GM18907 (cell line): Measurements from ENCODE around the gene CCDC50.

Source experiments
- ATAC-seq: cut with Tn5 transposase; IDR thresholded peaks from one replicate; pipeline ENCODE4 v1.9.1; 2021; ENCODE audit warnings: mild to moderate bottlenecking, moderate library complexity; ENCODE audit not compliant: unreplicated experiment

CCDC50 gene

DNA sequence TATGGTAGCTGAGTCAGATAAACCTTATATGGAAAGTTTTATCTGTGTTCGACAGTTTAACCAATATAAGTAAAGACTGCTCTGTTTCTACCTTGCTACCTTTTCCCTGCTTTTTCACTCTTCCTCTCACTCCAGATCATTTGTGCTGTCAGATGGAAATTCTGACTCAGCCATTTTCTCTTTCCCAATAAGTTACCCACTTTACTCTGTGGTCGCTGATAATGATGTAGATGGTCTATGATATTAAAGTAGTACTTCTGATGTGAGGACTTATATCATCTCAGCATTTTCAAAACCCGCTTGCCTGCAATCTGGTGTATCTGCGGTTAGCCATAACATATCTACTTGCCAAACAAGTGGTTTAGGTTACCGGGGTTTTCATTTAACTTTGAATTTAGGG lies 16.1 kb downstream of the CCDC50 start:
- no peak for ATAC-seq

DNA sequence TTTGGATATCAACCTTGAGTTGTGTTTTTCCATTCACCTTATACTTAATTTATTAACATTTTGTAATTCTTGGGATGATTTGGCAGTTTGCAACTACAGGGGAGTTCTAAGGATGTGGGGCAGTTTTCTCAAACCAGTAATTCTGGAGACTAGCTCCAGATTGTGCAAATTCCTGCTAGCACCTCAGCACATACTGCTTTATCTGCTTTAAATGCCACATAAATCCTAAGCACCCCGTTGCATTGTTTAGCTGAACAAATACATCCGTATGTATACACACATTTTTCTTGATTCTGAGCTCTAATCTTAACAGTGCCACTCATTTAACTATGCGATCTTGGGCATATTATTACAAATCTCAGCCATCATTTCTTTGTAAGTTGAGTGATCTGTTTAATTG lies 18.0 kb downstream of the CCDC50 start:
- no peak for ATAC-seq

DNA sequence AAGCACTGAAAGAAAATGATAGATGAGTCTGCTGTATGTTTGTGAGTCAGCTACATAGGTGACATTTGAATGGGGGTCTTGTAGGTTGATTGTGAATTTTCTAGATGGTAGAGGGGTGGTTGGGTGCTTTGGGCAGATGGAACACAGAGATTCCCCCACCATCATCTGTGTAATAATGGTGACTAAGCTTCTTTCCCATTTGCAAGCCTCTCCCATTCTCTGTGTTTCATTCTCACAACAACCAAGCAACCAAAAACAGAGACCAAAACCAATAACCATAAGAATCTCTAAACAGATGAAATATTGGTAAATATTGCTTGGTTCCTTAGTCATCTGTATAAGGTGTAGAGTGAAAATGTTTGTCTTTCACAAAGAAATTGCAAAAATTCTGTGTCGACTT lies 18.9 kb downstream of the CCDC50 start:
- ATAC-seq = no peak

DNA sequence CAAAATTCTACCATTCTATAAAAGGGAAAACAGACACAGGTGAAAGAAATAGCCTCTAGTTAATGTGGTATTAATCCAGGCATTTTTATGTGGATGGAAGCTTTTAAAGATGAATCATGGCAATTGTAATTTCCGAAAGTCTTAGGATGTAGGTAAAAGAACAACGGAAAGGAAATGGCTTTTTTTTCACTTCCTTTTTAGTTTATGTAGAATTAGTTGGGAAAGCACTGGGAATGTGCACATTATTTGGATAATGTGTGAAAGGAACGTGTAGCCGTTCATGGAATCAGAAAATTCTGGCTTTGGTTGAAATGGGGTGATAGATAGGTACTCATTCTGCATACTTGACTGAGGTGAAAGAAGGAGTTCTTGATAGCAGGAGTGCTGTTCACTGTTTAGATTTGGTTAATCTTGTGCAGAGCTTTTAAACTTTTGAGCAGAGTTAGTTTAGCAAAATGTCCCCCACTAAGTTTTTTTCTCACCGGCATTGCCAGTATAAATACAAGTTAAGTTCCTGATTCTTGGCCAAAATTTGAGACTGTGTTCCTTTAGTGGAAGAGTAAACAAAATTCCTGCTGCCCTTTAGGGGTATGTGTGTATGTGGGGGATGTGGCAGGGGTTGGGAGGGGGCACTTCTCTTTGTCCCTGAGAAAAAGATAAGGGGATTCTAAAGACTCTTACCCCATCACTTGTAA lies 21.3 kb downstream of the CCDC50 start:
- no peak for ATAC-seq

DNA sequence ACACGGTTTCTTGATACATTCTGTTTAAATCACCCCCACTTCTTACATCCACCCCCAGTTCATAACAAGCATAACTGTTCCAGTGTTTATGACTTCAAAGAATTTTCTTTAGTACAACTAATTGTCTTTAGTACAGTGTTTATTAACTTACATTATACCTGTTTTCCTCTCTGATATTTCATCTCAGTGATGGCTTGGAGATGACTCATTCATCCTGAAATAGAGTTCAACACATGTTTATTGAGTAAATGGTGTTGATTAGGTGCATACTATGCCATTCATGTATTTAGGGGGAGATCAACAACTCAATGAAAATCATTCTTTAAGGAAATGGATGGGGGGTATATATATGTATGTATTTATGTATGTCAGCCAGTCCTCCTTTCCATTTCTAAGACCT lies 22.8 kb downstream of the CCDC50 start:
- ATAC-seq = no peak

DNA sequence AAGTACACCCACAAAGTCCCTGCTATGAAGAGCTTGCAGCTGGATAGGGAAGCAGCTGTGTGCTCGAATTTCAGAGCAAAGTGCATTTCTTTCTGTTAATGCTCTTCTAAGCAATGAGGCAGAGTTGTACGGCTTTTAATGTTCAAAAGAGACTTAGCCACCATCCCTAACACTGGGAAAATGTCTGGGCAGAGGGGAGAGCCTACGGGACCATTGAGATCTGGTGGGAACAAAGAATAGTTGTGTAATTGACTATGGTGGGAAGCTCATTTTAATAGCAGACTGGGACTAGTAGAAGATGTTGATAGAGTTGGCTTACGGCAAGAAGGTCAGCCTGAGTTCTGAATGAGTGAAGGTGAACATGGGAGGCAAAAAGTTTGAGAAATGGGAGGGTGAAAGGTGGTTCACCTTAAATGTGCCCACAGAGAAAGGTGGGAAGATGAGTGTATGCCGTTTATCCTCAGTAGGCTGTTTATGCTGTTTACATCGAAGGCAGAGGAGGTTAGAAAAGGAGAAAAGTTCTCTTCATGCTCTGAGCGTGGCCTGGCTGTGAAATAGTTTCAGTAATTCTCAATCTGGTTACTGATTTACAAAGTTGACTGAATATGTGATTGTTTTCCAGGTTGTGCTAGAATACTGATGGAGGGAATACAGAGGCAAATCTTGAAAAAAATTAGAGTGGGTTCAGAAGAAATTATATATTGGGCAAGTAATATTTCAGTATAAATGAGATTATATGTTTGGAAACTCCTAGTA lies 24.0 kb downstream of the CCDC50 start:
- ATAC-seq = peak; percentile 54

DNA sequence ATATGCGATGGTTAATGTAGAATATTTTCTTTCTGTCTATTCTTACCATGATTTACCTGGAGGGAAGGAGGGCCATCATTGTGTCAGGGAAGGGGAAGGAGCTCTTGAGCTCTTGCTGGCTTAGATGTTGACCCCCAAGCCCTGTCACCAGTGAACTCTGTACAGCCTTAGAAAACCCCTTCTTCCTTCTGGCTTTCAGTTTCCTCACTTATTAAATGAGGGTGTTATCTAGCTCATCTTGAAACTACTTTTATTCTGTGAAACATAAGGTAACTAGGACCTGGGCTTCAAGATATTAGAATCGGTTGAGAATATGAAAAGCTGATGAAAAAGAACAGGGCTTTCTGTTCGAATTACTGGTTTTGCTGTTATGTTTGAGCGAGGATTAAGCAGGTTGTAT lies 26.2 kb downstream of the CCDC50 start:
- peak; percentile 85 for ATAC-seq

DNA sequence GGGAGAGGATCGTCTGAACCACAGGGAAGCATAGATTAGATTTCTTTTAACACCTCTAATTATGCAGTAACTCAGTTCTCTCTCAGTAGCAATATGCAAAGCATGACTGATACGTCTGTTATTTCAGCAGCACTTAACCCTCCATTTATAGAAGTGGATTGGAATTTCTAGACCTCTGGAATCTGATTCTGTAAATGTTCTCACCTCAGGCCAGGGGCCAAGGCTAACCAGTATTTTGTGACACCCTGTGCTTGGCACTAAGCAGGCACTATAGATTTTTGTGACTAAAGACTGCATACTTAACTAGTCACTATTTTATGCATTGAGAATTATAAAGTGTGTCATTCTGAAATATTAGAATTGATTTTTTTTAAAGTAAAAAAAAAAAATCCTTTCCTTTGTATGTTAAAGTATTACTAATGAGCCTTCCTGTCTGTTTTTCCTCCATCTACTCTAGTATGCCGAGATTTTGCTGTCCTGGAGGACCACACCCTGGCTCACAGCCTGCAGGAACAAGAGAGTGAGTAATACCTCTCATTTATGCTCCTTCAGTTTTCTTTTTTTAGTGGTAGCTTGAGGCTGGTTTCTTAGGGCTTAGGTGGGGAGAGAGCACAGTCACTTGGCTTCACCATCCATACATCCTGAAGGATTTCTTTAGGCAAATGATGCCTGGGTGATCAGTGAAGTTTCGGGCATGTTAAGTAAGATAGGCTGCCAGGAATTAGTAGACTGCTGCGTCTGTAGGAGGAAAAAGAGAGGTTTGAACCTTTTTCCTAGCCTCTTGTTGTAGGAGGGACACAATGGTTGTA lies 27.6 kb downstream of the CCDC50 start:
- ATAC-seq = no peak

DNA sequence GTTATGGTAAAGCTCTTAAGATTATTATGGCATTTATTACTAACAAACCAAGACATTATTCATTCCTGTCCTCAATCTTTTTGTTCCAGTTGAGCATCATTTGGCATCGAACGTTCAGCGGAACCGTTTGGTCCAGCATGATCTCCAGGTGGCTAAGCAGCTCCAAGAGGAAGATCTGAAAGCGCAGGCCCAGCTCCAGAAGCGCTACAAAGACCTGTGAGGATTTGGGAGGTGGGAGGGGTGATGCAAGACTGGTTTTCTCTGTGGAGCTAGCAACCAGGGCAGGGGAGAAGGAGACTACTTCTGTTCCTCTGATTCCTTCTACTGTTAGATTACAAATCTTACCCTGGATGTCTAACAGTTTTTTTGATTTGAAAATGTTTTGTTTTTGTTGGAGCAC lies 28.7 kb downstream of the CCDC50 start:
- ATAC-seq = no peak

DNA sequence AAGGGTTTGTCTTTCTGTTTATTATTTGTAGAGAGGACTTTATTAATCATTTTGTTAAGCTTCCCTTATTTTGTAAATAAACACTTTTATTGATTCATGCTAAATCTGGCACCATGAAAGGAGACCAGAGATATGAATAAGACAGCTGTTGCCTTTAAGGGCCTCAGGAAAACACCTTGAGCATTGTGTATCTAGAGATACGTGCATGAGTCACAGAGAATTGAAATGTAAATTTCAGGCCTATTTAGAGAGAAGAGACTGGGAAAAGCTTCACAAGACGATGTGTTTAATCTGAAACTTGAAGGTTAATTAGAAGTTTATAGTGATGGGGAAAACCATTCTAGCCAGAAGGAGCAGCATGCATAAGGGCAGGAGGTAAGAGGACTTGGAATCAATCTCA lies 29.7 kb downstream of the CCDC50 start:
- ATAC-seq = peak; percentile 37

DNA sequence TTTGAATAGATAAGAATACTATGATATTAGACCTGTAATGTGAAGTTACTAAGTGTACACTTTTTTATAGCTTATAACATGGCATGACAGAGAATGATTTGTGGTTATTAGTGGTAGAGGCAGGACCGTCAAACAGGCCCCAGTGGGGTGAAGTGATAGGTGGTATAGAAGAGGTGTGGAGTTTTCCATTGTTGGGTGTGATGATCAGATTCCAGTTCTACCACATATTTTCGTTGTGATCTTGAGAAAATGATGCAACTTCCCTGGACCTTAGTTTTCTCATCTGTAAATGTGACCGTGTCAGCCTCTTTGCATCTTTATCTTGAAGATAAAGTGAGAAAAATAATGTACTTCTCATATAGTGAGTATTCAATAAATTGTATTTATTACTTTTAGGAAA lies 31.4 kb downstream of the CCDC50 start:
- ATAC-seq = no peak

DNA sequence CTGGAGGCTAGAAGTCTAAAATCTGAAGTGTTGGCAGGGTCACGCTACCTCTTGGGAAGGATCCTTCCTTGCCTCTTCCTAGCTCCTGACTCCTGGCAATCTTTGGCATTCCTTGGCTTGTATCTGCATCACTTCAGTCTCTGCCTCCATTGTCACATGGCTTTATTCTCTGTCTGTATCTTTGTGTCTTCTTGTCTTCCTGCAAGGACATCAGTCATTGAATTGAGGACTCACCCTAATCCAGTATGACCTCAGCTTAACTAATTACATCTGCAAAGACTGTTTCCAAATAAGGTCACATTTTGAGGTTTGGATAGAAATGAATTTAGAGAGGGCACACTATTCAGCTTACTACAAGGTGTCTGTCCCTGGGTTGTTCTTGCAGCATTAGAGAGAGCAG lies 32.3 kb downstream of the CCDC50 start:
- no peak for ATAC-seq

DNA sequence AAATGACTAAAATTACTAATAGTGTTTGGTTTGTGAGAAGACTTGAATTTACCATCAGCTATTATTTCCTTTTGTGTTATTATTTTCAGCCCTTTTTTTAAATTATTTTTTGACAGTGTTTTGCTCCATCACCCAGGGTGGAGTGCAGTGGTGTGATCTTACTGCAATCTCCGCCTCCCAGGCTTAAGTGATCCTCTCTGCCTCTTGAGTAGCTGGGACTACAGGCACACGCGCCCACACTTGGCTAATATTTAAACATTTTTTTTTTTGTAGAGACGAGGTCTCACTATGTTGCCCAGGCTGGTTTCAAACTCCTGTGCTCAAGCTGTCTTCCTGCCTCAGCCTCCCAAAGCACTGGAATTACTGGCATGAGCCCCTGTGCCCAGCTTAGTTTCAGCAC lies 32.8 kb downstream of the CCDC50 start:
- ATAC-seq = no peak

DNA sequence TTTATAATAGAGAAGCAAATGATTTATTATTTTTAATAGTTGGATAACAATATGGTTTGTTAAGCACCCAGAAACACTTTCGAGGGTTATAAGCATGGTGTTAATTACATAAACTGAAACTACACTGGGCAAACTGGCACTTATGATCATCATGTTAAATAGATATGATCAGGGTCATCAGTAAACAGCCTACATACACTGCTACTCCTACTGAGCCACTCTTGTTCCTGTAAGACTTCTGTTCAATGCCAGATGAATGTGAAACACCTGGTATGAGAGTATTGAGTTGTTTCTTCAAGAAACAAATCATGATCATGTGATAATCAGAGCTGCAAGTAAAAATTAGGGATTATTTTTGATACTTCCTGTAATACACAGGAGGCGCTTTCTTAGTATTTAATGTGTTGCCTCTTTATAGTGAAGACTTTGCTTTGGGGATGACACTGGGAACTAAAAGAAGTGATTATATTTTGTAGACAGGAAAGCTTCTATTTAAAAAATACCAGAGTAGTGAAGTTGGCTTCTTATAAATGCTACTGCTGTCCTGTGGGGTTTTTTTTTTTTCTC lies 33.4 kb downstream of the CCDC50 start:
- no peak for ATAC-seq

DNA sequence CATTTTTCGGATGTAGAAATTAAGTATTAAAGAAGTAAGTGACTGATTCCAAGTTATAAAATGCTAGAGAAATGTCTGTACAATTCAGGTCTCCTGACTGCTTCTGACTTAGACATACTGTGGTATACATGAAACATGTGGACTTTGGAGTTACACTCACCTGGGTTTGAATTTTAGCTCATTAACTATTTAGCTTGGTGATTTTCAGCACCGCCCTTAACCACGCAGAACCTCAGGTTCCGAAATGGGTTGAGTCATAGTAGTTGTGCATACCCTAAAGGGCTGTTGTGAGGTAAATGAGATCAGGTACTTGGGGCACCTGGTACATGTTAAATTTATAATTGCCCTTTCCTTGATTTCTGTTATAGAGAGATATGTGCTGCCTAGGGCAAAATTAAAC lies 34.0 kb downstream of the CCDC50 start:
- no peak for ATAC-seq

DNA sequence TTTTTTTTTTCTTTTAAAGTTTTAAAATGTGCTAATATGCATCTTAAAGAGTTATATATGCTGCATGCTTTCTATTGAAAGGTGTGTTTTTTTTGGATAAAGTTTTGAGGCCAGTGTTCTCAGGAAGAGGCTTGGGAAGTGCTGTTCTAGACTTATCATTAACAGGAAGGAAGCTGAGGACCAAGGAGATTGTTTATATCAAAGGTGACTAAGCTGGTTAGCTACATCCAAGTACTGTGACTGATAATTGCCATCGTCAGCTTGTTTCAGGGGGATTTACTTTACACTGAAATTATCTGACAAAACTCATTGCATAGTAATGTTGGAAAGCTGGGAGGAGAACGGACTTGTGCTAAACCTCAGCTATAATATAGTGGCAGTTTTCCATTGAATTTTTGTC lies 37.5 kb downstream of the CCDC50 start:
- no peak for ATAC-seq

DNA sequence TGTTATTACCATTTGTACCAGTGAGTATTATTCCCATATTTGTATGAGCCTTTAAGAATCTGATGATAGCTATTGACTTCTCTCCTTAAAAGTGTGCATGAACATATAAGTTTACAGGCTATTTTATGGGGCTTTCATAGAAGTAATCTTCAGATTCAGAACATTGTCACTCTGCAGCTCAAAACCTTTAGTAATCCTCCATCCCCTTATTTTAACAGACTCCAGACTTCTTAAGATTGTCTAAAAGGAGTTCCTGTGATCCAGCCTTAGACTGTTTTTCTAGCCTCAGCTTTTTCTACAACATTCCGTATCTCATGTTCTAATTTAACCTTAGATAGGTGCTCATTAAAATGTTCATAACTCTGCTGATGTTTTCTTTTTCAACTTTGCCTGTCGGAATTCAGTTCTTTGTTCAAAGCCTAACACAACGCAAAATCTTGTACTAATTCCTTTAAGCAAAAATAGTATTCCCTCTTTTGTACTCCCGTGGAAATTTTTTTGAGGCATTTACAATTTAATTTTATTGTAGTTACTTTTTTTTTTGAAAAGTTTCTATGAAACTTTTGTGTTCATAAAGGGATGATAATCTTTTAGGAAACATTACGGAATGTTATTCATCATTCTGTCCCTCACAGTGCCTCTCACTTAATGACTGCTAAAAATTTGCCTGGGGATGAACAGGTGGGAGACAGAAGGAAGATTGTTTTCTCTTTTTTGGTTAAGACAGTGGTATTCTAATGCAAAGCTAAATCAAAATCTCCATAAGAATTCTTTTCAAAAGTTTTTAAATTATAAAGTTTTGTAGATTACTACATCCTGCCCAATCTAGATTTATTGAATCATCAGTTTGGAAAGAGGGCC lies 39.8 kb downstream of the CCDC50 start:
- ATAC-seq = no peak

DNA sequence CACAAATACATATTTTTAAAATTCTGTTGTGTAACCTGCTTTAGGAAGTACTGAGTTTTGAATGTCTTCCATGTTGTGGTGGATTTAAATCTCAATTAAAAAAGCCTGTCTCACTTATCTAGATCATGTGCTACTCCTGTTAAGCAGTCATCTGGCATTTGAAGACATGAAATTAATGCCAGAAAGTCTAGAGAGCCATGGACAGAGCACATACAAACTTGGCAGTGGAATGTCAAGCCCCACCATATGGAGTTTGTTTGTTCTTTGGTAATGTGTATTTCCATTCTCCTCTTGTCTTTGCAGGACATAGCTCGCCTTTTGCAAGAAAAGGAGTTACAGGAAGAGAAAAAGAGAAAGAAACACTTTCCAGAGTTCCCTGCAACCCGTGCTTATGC lies 40.4 kb downstream of the CCDC50 start:
- ATAC-seq = no peak

DNA sequence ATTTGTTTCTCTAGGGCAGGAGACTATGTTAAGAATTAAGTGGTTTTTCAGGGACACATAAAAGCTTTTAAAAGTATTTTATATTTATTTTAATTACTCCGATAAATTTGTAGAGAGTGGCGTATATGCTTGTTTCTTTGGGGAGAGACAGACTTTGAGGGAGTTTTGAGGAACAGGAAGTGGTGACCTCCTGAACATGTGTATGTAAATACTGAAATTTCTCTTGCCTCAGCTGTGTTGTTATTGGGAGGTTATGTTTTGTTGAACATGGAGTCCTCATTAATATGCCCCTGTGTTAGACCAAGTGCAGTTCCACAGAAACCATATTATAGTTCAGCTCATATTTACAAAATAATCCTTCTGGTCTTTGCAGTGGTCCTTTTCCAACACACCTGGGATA lies 42.9 kb downstream of the CCDC50 start:
- peak; percentile 64 for ATAC-seq

DNA sequence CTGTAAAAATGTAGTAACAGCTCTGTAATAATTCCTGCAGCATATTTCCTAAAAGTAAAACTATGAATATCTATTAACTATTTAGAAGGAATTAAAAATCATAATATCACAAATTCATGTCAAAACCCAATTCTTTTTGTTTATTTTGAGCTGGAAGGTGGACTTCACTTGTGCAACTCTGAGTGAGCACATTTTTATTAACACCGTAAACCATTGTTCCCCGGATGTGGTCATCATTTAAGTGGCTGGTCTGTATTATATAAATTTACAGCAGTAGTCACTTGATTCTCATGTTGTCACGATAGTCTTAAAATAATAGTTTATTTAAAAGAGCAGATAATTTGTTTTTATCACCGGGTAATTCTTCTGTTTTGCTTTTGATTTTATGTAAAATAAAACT lies 44.1 kb downstream of the CCDC50 start:
- no peak for ATAC-seq
